Smooth muscle cell of bladder (primary cell): ENCODE data around the gene CEP164. TPM values are rescaled to one million over a fixed set of nuclear protein-coding genes. Genes with fewer than 3 reads are reported as not detected.

Experiments
- total RNA-seq: library from RNA; depleted of rRNA; stranded (reverse); fragments of >200 nt; gene quantifications from 2 replicates; pipeline ENCODE4 v1.2.3, GENCODE V29; 2014

CEP164 gene
- total RNA-seq = 26.2 and 27.4 TPM in 2 replicates

GRCh38 chr11:117327567-117328374, at the start of gene CEP164:
TSS of gene CEP164 (plus strand) at chr11:117327854. CDS start at chr11:117338587, 10,733 bp downstream.

GRCh38 chr11:117290809-117291396, 36.8 kb upstream of the CEP164 start, which contains the start of gene BACE1-AS:
TSS of gene BACE1-AS (plus strand) at chr11:117291346.

DNA sequence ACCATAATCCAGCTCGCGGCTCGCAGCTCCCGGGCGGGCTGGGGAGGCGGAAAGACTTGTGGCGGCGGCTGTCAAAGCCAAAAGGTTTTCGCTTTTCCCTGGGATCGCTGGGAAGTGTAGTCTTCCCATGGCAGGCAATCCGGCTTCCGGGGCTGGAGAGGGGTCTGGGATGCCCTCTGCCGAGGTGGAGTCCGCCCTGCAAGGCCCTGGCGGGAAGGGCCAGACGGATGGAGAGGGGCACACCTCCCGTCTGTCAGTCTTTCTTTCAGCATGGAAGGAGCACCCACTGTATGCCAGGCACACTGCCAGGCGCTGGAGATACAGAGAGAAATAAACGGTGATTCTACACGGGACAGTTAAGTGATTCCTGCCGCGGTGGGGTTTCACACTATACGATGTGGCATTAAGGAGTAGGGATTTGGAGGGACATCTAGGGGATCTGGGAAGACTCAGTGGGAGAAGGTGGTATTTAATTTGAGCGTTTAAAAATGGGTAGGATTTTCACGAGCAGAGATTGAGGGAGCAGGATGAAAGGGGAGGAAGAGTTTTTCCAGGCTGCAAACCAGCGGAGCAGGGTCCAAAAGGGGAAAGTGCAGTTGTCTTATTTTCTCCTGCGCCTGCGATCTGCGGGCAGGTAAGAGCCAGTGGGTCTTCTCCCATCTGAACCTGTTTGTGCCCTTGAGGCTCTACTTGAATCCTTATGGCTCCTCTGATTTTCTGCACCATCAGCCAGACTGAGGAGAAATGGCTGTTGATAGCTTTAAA, 11.3 kb upstream of the CEP164 start, which contains the start of gene BACE1:
BACE1 (minus strand) TSS at position 60 of the 765 bp plus-strand sequence. CDS start 461 bp downstream, outside the sequence.

Other genes starting within 250 kb of the CEP164 start
- 9.0 and 13.2 TPM in 2 replicates for gene SIK3, start 229.4 kb upstream of the CEP164 start, total RNA-seq
- gene PAFAH1B2, start 183.6 kb upstream of the CEP164 start, total RNA-seq = 111 and 136 TPM in 2 replicates
- 21.3 and 25.2 TPM in 2 replicates for gene SIDT2, start 149.1 kb upstream of the CEP164 start, total RNA-seq
- 275 and 541 TPM in 2 replicates for gene TAGLN, start 128.5 kb upstream of the CEP164 start, total RNA-seq
- gene PCSK7, start 95.8 kb upstream of the CEP164 start, total RNA-seq = 30.7 and 41.4 TPM in 2 replicates
- gene RNF214, start 95.2 kb upstream of the CEP164 start, total RNA-seq = 6.7 and 7.9 TPM in 2 replicates
- gene BACE1-AS, start 36.5 kb upstream of the CEP164 start, total RNA-seq = 1.6 and 1.9 TPM in 2 replicates
- 18.1 and 24.4 TPM in 2 replicates for gene BACE1, start 11.6 kb upstream of the CEP164 start, total RNA-seq